ENCODE data around the gene AKAP3. TPM values are rescaled to one million over a fixed set of nuclear protein-coding genes. Genes with fewer than 3 reads are reported as not detected.

The AKAP3 gene
- total RNA-seq, 1 experiment from 2014 or later: 0.56 TPM

DNA sequence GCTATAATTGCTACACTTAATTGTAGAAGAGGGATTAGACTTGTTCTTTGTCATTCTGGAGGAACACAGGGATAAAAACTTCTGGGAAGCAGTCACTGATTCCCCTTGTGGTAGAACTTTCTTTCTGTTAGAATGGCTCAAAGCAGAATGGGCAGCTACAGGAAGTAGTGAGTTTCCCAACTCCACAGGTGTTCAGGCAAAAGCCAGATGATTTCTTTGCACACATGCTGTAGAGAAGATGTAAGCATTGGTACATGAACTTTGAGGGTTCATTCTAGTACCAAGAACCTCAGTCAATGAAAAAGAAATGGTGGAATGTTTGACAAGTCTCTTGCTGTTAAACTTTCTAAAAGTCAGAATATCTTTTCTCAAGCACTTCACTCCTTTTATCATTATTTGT, 4.4 kb upstream of the AKAP3 start:
- peaks cover 34% of the 10 kb centered on the region for H3K36me3 ChIP-seq (ENCODE audit: insufficient read depth, low read length)
- no peak overlapping the region for H3K4me2 ChIP-seq (ENCODE audit: low read depth, low read length, poor library complexity, severe bottlenecking)

DNA sequence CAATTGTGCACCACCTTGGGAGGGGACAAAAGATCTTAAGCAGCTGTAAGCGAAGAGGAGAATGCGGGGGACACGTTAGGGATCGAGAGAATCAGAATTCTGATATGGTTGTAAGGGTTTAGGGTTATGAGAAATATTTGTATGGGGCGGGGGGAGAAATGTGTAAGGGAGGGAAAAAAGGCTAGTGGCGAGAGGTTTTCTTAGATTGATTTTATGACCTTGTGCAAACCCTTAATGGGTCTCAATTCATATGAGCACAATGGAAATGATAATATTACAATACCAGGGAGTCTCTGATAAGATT, 459 bp upstream of the AKAP3 start:
- Histone ChIP-seq H2AFZ (ENCODE audit: low read length) (peak overlapping the region; percentile 63), H3K9me2 (replicated peaks; ENCODE audit: insufficient read depth, low read length) (no peaks in the 10 kb centered on the region), H3K4me3 (ENCODE audit: low read length) (peak overlapping the region; percentile 74), H3K9ac (ENCODE audit: low read length) (peak overlapping the region; percentile 78), H4K20me1 (ENCODE audit: insufficient read depth, low read depth, low read length) (no peaks in the 10 kb centered on the region), H3K4me2 (ENCODE audit: low read depth, low read length, poor library complexity, severe bottlenecking) (peak overlapping the region; percentile 73), H3K27me3 (ENCODE audit: low read length) (no peaks in the 10 kb centered on the region), H3K36me3 (ENCODE audit: insufficient read depth, low read length) (peaks cover 7% of the 10 kb centered on the region; the same call in 1 of the 2 replicates), H3K4me1 (ENCODE audit: low read length) (peaks cover 43% of the 10 kb centered on the region), H3K9me3 (ENCODE audit: low read length) (no peaks in the 10 kb centered on the region), H3K27ac (ENCODE audit: low read length) (peak overlapping the region; percentile 8; the same call in 1 of the 2 replicates), H3K79me2 (ENCODE audit: low read length) (peaks cover 52% of the 10 kb centered on the region)
- no peak for DNase-seq

More for the DNA sequence above, 4.4 kb upstream of the AKAP3 start:
- no peaks in the 10 kb centered on the region for H4K20me1 ChIP-seq (ENCODE audit: insufficient read depth, low read depth, low read length)
- no peak overlapping the region for H3K27ac ChIP-seq (ENCODE audit: low read length)
- H3K9me2 ChIP-seq (replicated peaks; ENCODE audit: insufficient read depth, low read length): no peaks in the 10 kb centered on the region
- no peaks in the 10 kb centered on the region for H3K27me3 ChIP-seq (ENCODE audit: low read length)
- no peak for DNase-seq
- peaks cover 28% of the 10 kb centered on the region for H3K4me1 ChIP-seq (ENCODE audit: low read length)
- no peak overlapping the region for H2AFZ ChIP-seq (ENCODE audit: low read length)
- H3K9ac ChIP-seq (ENCODE audit: low read length): no peak overlapping the region
- peaks cover 65% of the 10 kb centered on the region for H3K79me2 ChIP-seq (ENCODE audit: low read length)
- H3K4me3 ChIP-seq (ENCODE audit: low read length): no peak overlapping the region
- H3K9me3 ChIP-seq (ENCODE audit: low read length): no peaks in the 10 kb centered on the region

DNA sequence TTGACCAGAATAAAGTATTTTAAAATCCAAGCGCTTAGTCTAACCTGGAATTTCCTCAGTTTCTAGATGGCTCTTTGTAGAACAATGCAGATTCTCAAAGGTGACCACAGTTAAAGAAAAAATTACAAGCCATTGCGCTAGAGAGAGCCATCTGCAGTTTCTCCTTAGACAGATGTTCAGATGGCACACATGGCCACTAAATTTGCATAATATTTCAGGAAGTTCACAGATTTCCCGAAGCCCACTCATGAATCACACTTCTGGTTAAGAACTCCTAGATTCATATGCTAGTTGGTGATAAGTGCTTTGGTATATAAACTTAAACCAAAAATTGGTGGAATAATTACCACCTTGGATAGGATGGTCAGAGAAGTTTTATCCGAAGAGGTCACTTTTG, 749 bp downstream of the AKAP3 start:
- H3K9me3 ChIP-seq (ENCODE audit: low read length): no peaks in the 10 kb centered on the region
- no peaks in the 10 kb centered on the region for H3K27me3 ChIP-seq (ENCODE audit: low read length)
- peak overlapping the region; percentile 16; the same call in 1 of the 2 replicates for H3K27ac ChIP-seq (ENCODE audit: low read length)
- no peaks in the 10 kb centered on the region for H3K9me2 ChIP-seq (replicated peaks; ENCODE audit: insufficient read depth, low read length)
- peak overlapping the region; percentile 22; the same call in 1 of the 2 replicates for H2AFZ ChIP-seq (ENCODE audit: low read length)
- H3K9ac ChIP-seq (ENCODE audit: low read length): peak overlapping the region; percentile 78
- H3K79me2 ChIP-seq (ENCODE audit: low read length): peaks cover 40% of the 10 kb centered on the region
- no peaks in the 10 kb centered on the region for H4K20me1 ChIP-seq (ENCODE audit: insufficient read depth, low read depth, low read length)
- peaks cover 50% of the 10 kb centered on the region for H3K4me1 ChIP-seq (ENCODE audit: low read length)
- H3K36me3 ChIP-seq (ENCODE audit: insufficient read depth, low read length): no peaks in the 10 kb centered on the region
- H3K4me2 ChIP-seq (ENCODE audit: low read depth, low read length, poor library complexity, severe bottlenecking): peak overlapping the region; percentile 73
- H3K4me3 ChIP-seq (ENCODE audit: low read length): peak overlapping the region; percentile 74
- DNase-seq: peak; percentile 66

GRCh38 chr12:4645023-4645422, 3.8 kb downstream of the AKAP3 start:
- no peak for DNase-seq
- no peaks in the 10 kb centered on the region for H3K36me3 ChIP-seq (ENCODE audit: insufficient read depth, low read length)
- peaks cover 11% of the 10 kb centered on the region for H3K79me2 ChIP-seq (ENCODE audit: low read length)
- H3K9me3 ChIP-seq (ENCODE audit: low read length): no peaks in the 10 kb centered on the region
- H3K9me2 ChIP-seq (replicated peaks; ENCODE audit: insufficient read depth, low read length): no peaks in the 10 kb centered on the region
- no peak overlapping the region for H3K4me3 ChIP-seq (ENCODE audit: low read length)
- H4K20me1 ChIP-seq (ENCODE audit: insufficient read depth, low read depth, low read length): no peaks in the 10 kb centered on the region
- no peak overlapping the region for H3K9ac ChIP-seq (ENCODE audit: low read length)
- no peaks in the 10 kb centered on the region for H3K27me3 ChIP-seq (ENCODE audit: low read length)
- H3K27ac ChIP-seq (ENCODE audit: low read length): no peak overlapping the region
- H3K4me2 ChIP-seq (ENCODE audit: low read depth, low read length, poor library complexity, severe bottlenecking): no peak overlapping the region
- H2AFZ ChIP-seq (ENCODE audit: low read length): no peak overlapping the region
- H3K4me1 ChIP-seq (ENCODE audit: low read length): peaks cover 29% of the 10 kb centered on the region

DNA sequence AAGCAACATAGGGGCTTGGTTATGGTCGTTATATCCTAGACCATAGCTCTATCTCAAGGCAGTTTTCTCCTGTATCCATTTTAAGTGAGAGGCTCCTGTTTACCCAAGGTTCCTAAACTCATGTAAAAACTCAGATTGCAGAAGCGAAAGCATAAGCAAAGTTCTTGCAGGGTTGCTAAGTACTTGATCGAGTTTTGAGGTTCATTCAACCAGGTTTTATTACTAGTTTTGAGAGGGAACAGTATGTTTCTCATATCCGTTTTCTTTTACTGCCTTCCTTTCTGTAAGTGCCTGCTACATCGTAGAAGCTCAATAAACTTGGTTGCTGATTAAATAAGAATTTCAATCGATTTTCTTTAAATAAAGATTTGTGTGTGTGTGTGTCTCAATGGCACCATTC, 5.1 kb downstream of the AKAP3 start:
- no peaks in the 10 kb centered on the region for H3K27me3 ChIP-seq (ENCODE audit: low read length)
- no peaks in the 10 kb centered on the region for H3K9me3 ChIP-seq (ENCODE audit: low read length)
- H3K79me2 ChIP-seq (ENCODE audit: low read length): no peaks in the 10 kb centered on the region
- peak; percentile 48 for DNase-seq
- H3K4me1 ChIP-seq (ENCODE audit: low read length): peaks cover 26% of the 10 kb centered on the region
- no peaks in the 10 kb centered on the region for H3K36me3 ChIP-seq (ENCODE audit: insufficient read depth, low read length)
- no peak overlapping the region for H3K4me2 ChIP-seq (ENCODE audit: low read depth, low read length, poor library complexity, severe bottlenecking)
- H3K4me3 ChIP-seq (ENCODE audit: low read length): no peak overlapping the region
- no peaks in the 10 kb centered on the region for H3K9me2 ChIP-seq (replicated peaks; ENCODE audit: insufficient read depth, low read length)
- no peak overlapping the region for H3K27ac ChIP-seq (ENCODE audit: low read length)
- no peak overlapping the region for H3K9ac ChIP-seq (ENCODE audit: low read length)
- no peaks in the 10 kb centered on the region for H4K20me1 ChIP-seq (ENCODE audit: insufficient read depth, low read depth, low read length)
- no peak overlapping the region for H2AFZ ChIP-seq (ENCODE audit: low read length)

DNA sequence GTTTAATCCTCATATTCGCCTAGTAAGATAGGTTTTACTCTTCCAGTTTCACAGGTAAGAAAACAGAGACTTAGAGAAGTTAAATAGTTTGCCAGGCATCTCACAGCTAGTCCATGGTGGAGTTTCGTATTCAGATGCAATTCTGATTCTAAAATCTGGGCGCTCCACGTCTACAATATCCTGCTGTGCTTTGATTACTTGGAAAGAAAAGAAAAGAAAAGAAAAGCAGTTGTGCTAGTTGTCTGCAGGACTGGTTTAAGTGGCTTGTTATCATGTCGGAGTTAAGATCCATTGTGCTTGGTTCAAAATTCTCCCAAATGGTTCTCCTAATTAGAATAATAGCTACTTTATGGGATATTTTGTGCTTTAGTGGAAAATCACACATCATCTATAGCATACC, 18.6 kb downstream of the AKAP3 start:
- Histone ChIP-seq H3K9me3 (ENCODE audit: low read length) (no peaks in the 10 kb centered on the region), H3K27ac (ENCODE audit: low read length) (no peak overlapping the region), H3K36me3 (ENCODE audit: insufficient read depth, low read length) (no peaks in the 10 kb centered on the region), H2AFZ (ENCODE audit: low read length) (no peak overlapping the region), H3K4me2 (ENCODE audit: low read depth, low read length, poor library complexity, severe bottlenecking) (no peak overlapping the region), H3K4me3 (ENCODE audit: low read length) (no peak overlapping the region), H3K9ac (ENCODE audit: low read length) (no peak overlapping the region), H3K4me1 (ENCODE audit: low read length) (no peaks in the 10 kb centered on the region), H3K79me2 (ENCODE audit: low read length) (no peaks in the 10 kb centered on the region), H4K20me1 (ENCODE audit: insufficient read depth, low read depth, low read length) (no peaks in the 10 kb centered on the region), H3K9me2 (replicated peaks; ENCODE audit: insufficient read depth, low read length) (no peaks in the 10 kb centered on the region), H3K27me3 (ENCODE audit: low read length) (no peaks in the 10 kb centered on the region)
- DNase-seq: no peak

DNA sequence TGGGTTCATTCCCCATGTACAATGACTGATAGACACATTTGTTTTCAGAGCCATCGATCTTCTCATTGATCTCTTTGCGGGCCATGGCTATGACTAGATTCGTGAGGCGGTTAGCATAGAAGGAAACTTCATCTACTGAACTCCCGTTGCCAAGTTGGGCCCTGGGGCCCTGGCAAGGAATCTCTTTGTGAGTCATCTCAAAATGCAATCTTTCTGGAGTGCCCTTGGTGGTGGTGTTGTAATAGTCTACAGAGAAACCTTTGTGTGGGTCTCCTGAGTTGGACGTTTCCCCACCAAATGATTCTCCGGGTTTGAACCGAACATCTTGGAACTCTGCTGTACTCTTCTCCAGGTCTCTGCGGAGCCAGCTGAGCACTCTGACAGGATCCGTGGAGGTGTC, 20.4 kb downstream of the AKAP3 start:
- Histone ChIP-seq H3K27ac (ENCODE audit: low read length) (no peak overlapping the region), H4K20me1 (ENCODE audit: insufficient read depth, low read depth, low read length) (no peaks in the 10 kb centered on the region)
- no peak for DNase-seq

DNA sequence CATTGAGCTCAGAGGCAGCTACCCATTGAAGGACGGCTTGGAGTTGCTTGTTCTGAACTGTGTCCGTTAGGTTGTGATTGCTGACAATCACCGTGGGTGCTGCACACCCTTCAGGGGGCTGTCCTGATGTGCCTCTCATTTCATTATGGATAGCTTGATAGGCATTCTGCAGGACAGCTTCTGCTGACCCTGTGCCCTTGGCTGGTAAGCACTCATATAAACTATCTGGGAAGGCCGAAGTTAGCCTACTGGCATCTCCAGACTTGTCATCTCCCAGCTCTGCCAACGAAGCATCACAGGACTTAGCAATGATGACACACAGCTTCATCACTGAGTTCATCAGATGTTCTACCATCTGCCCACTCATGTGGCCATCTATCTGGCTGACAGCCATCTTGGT, 22.3 kb downstream of the AKAP3 start:
- H3K9me3 ChIP-seq (ENCODE audit: low read length): no peaks in the 10 kb centered on the region
- no peak overlapping the region for H3K4me3 ChIP-seq (ENCODE audit: low read length)
- no peak overlapping the region for H2AFZ ChIP-seq (ENCODE audit: low read length)
- no peaks in the 10 kb centered on the region for H4K20me1 ChIP-seq (ENCODE audit: insufficient read depth, low read depth, low read length)
- H3K27me3 ChIP-seq (ENCODE audit: low read length): no peaks in the 10 kb centered on the region
- no peaks in the 10 kb centered on the region for H3K79me2 ChIP-seq (ENCODE audit: low read length)
- no peak for DNase-seq
- H3K36me3 ChIP-seq (ENCODE audit: insufficient read depth, low read length): no peaks in the 10 kb centered on the region
- H3K9me2 ChIP-seq (replicated peaks; ENCODE audit: insufficient read depth, low read length): no peaks in the 10 kb centered on the region
- no peaks in the 10 kb centered on the region for H3K4me1 ChIP-seq (ENCODE audit: low read length)
- no peak overlapping the region for H3K9ac ChIP-seq (ENCODE audit: low read length)
- H3K4me2 ChIP-seq (ENCODE audit: low read depth, low read length, poor library complexity, severe bottlenecking): no peak overlapping the region
- H3K27ac ChIP-seq (ENCODE audit: low read length): no peak overlapping the region

More for the DNA sequence above, 20.4 kb downstream of the AKAP3 start:
- no peaks in the 10 kb centered on the region for H3K9me3 ChIP-seq (ENCODE audit: low read length)
- H3K4me1 ChIP-seq (ENCODE audit: low read length): no peaks in the 10 kb centered on the region
- H3K27me3 ChIP-seq (ENCODE audit: low read length): no peaks in the 10 kb centered on the region
- H3K4me2 ChIP-seq (ENCODE audit: low read depth, low read length, poor library complexity, severe bottlenecking): no peak overlapping the region
- no peaks in the 10 kb centered on the region for H3K9me2 ChIP-seq (replicated peaks; ENCODE audit: insufficient read depth, low read length)
- H3K79me2 ChIP-seq (ENCODE audit: low read length): no peaks in the 10 kb centered on the region
- no peak overlapping the region for H3K9ac ChIP-seq (ENCODE audit: low read length)
- no peaks in the 10 kb centered on the region for H3K36me3 ChIP-seq (ENCODE audit: insufficient read depth, low read length)
- no peak overlapping the region for H3K4me3 ChIP-seq (ENCODE audit: low read length)
- H2AFZ ChIP-seq (ENCODE audit: low read length): no peak overlapping the region

DNA sequence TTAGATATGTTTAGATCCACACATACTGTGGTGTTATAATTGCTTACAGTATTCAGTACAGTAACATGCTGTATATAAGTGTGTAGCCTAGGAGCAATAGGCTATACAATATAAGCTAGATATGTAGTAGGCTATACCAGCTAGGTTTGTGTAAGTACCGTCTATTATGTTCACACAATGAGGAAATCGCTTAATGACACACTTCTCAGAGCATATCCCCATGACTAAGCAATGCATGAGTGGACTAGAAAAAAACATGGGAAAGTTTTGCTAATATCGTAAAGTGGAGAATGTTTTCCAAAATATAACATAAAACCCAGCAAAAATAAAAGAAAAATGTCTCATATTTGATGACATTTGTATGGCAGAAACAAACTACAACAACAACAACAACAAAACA, 27.3 kb downstream of the AKAP3 start:
- Histone ChIP-seq H3K79me2 (ENCODE audit: low read length) (no peaks in the 10 kb centered on the region), H3K27ac (ENCODE audit: low read length) (no peak overlapping the region), H3K4me2 (ENCODE audit: low read depth, low read length, poor library complexity, severe bottlenecking) (no peak overlapping the region), H3K36me3 (ENCODE audit: insufficient read depth, low read length) (no peaks in the 10 kb centered on the region), H3K27me3 (ENCODE audit: low read length) (no peaks in the 10 kb centered on the region), H3K4me1 (ENCODE audit: low read length) (no peaks in the 10 kb centered on the region), H3K9ac (ENCODE audit: low read length) (no peak overlapping the region), H3K9me3 (ENCODE audit: low read length) (no peaks in the 10 kb centered on the region), H4K20me1 (ENCODE audit: insufficient read depth, low read depth, low read length) (no peaks in the 10 kb centered on the region), H2AFZ (ENCODE audit: low read length) (no peak overlapping the region), H3K4me3 (ENCODE audit: low read length) (no peak overlapping the region), H3K9me2 (replicated peaks; ENCODE audit: insufficient read depth, low read length) (no peaks in the 10 kb centered on the region)
- DNase-seq: no peak

All from Karpas-422 (cell line).